GM12891 (cell line): ENCODE results near the gene KATNA1.

ENCODE experiments used
- POLR2A ChIP-seq: IDR thresholded peaks from 2 replicates; pipeline ENCODE4 v1.6.1; 2011; ENCODE audit warnings: low read depth, low read length, control low read depth
- POLR2AphosphoS5 ChIP-seq: IDR thresholded peaks from 2 replicates; pipeline ENCODE4 v1.6.1; 2011; ENCODE audit warnings: low read depth, low read length, control low read depth
- POU2F2 ChIP-seq: IDR thresholded peaks from 2 replicates; pipeline ENCODE4 v1.6.1; 2011; ENCODE audit warnings: low read depth, mild to moderate bottlenecking, control low read depth, low read length, moderate library complexity
- SPI1 ChIP-seq: IDR thresholded peaks from 2 replicates; pipeline ENCODE4 v1.6.1; 2011; ENCODE audit warnings: low read depth, low read length, control low read depth
- TAF1 ChIP-seq: IDR thresholded peaks from 2 replicates; pipeline ENCODE4 v1.6.1; 2011; ENCODE audit warnings: low read depth, low read length, control low read depth

DNA sequence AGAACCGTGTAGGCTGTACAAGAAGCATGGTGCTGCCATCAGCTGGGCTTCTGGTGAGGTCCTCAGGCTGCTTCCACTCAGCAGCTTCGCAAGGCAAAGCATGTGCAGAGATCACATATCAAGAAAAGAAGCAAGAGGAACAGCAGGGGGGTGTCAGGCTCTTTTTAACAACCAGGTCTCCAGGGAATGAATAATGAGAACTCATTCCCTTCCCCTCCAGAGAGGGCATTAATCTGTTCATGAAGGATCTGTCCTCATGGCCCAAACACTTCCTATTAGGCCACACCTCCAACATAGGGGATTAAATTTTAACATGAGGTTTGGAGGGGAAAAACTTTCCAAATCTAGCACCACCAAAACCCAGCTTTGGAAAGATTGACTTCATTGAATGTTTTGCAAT, 62.4 kb downstream of the KATNA1 start:
- TF ChIP-seq POLR2A: no peak
- TF ChIP-seq SPI1: no peak
- TF ChIP-seq POLR2AphosphoS5: no peak
- no peak for TF ChIP-seq POU2F2
- TF ChIP-seq TAF1: no peak
